Colonic mucosa (tissue), 4 donors: Measurements from ENCODE around the gene BRCA2. TPM values are rescaled to one million over a fixed set of nuclear protein-coding genes. Genes with fewer than 3 reads are reported as not detected.

Experiments used
- DNase-seq: peaks from one replicate; pipeline ENCODE4 v3.0.0-alpha.2; 2020
- H3K27ac ChIP-seq: fragments of 200-600 bp; one replicate; pipeline ENCODE4 v1.8.0; 2021
- H3K27me3 ChIP-seq: fragments of 200-600 bp; one replicate; pipeline ENCODE4 v1.8.0; 2021
- H3K36me3 ChIP-seq: fragments of 200-600 bp; one replicate; pipeline ENCODE4 v1.8.0; 2021
- H3K4me1 ChIP-seq: fragments of 200-600 bp; one replicate; pipeline ENCODE4 v1.8.0; 2021; ENCODE audit warnings: mild to moderate bottlenecking
- H3K4me3 ChIP-seq: fragments of 200-600 bp; one replicate; pipeline ENCODE4 v1.8.0; 2021
- H3K9ac ChIP-seq, 2 donors: one replicate each; pipeline ENCODE4 v1.7.0; 2013; ENCODE audit warnings: control low read depth in 2 of 2, low read depth in 2 of 2, low read length in 2 of 2
- H3K9me3 ChIP-seq: fragments of 200-600 bp; one replicate; pipeline ENCODE4 v1.8.0; 2021
- intact Hi-C: fragments of 100-400 bp; cut with DNase I; formaldehyde crosslinking; loops from one replicate; pipeline ENCODE4 v1.14.1; 2022
- total RNA-seq, 2 donors: library from RNA; stranded (reverse); fragmentation: NEBNext Ultra II Directional in 1 of 2; extraction: Animal tissue kit (Norgen Biotek cat#: 25700) in 1 of 2; gene quantifications; one replicate each; pipeline ENCODE4 v1.2.1, GENCODE V29; 2021
- TF ChIP-seq, protein P1 (sequence below): fragments of 200-600 bp; IDR thresholded peaks from one replicate; pipeline ENCODE4 v1.8.0; 2022; ENCODE audit warnings: antibody characterized with exemption, mild to moderate bottlenecking
- donor health status: healthy.
- donor health status: DM: no; HTN: no; CAD: no.
- donor health status: DM: no; HTN: no; CAD: no.

The BRCA2 gene
- total RNA-seq, 2 donors from 2014 or later: 4.8 to 12.1 TPM

DNA sequence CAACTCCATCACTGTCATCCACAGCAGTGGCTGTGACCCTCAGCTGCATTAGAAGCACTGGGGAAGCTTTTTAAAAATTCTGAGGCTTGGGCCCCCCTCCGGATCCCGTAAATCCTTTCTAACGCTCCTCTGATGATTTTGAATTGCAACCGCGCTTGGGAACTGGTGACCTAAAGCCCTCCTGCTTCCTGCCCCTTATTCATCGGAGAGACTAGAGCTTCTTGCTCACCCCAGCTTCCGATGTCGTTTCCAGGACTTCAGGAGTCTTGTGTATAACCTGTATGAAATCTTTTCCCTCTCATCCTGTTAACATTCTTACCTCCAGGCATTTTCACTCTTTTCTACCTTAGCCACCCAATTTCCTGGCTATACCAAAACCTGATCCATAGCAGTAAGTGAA, 14.9 kb upstream of the BRCA2 start:
- no peaks in the 10 kb centered on the region for H3K27me3 ChIP-seq
- no peak overlapping the region for H3K9ac ChIP-seq
- H3K9me3 ChIP-seq: no peaks in the 10 kb centered on the region
- DNase-seq: no peak
- H3K4me1 ChIP-seq: no peaks in the 10 kb centered on the region
- H3K27ac ChIP-seq: no peak overlapping the region
- no peak overlapping the region for H3K4me3 ChIP-seq
- H3K36me3 ChIP-seq: no peaks in the 10 kb centered on the region
- TF ChIP-seq, protein P1, sequence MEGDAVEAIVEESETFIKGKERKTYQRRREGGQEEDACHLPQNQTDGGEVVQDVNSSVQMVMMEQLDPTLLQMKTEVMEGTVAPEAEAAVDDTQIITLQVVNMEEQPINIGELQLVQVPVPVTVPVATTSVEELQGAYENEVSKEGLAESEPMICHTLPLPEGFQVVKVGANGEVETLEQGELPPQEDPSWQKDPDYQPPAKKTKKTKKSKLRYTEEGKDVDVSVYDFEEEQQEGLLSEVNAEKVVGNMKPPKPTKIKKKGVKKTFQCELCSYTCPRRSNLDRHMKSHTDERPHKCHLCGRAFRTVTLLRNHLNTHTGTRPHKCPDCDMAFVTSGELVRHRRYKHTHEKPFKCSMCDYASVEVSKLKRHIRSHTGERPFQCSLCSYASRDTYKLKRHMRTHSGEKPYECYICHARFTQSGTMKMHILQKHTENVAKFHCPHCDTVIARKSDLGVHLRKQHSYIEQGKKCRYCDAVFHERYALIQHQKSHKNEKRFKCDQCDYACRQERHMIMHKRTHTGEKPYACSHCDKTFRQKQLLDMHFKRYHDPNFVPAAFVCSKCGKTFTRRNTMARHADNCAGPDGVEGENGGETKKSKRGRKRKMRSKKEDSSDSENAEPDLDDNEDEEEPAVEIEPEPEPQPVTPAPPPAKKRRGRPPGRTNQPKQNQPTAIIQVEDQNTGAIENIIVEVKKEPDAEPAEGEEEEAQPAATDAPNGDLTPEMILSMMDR: no peak
- intact Hi-C loops: no loop called here

DNA sequence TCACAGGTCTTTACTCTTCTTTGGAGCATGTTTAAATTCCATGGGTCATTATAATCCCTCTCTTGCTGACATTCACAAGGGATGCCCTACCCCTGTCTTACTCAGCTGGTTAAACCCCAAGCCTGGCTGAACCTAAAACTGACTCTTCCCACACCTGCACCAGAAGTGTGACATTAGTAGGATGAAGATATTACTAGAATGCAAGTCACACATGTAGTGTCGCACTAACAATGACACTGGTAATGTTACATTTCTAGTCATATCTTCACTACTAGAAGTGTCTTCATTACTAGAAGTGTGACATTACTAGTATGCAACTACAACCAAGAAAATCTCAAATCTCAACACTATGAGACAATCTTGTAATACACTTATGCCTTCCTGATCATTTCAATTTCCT, 14.4 kb upstream of the BRCA2 start:
- Histone ChIP-seq H3K4me3 (no peak overlapping the region), H3K27ac (no peak overlapping the region), H3K9me3 (no peaks in the 10 kb centered on the region), H3K27me3 (no peaks in the 10 kb centered on the region), H3K4me1 (no peaks in the 10 kb centered on the region), H3K9ac (no peak overlapping the region), H3K36me3 (no peaks in the 10 kb centered on the region)
- intact Hi-C loops: no loop called here
- TF ChIP-seq, protein P1: no peak
- DNase-seq: no peak

DNA sequence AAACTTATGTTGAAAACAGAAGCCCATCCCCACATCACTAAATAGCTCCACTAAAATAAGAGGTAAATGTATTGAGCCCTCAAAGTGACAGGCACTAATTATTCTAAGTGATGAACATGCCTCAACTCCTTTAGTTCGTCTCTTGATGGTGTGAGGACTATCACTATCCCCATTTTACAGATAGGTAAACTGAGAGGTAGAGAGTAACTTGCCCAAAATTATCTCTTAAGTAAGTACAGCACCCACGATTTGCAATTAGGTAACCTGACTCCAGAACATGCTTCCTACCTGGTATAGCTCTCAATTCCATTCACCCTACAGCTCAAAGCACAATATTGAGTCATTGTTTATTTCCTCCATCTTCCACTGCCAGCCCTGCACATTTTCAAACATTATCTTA, 12.8 kb upstream of the BRCA2 start:
- H3K36me3 ChIP-seq: no peaks in the 10 kb centered on the region
- no peak overlapping the region for H3K27ac ChIP-seq
- no peak overlapping the region for H3K9ac ChIP-seq
- H3K9me3 ChIP-seq: no peaks in the 10 kb centered on the region
- no peak for DNase-seq
- no peak overlapping the region for H3K4me3 ChIP-seq
- H3K4me1 ChIP-seq: no peaks in the 10 kb centered on the region
- H3K27me3 ChIP-seq: no peaks in the 10 kb centered on the region
- intact Hi-C loops: no loop called here
- TF ChIP-seq, protein P1: no peak

DNA sequence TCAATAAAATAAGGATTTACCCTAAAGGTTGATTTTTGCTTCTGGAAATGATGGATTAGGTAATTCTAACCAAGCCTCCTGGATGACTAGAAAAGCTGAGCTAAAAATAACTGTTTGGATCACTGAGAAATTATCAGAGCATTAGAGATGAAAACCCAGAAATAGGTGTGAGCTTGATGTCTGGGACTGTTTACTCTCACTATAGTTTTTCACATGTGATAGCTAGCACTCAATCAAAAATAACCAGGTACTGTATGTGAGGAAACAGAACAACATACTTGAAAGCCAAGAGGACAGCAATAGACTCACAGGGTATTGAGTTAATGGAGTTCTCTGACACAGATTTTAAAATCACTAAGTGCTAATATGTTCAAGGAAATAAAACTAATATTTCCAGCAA, 9.7 kb upstream of the BRCA2 start:
- Histone ChIP-seq H3K27ac (no peak overlapping the region), H3K4me3 (no peak overlapping the region), H3K9ac (no peak overlapping the region), H3K9me3 (no peaks in the 10 kb centered on the region), H3K36me3 (no peaks in the 10 kb centered on the region), H3K4me1 (no peaks in the 10 kb centered on the region), H3K27me3 (no peaks in the 10 kb centered on the region)
- intact Hi-C loops: no loop called here
- TF ChIP-seq, protein P1: no peak
- DNase-seq: no peak

DNA sequence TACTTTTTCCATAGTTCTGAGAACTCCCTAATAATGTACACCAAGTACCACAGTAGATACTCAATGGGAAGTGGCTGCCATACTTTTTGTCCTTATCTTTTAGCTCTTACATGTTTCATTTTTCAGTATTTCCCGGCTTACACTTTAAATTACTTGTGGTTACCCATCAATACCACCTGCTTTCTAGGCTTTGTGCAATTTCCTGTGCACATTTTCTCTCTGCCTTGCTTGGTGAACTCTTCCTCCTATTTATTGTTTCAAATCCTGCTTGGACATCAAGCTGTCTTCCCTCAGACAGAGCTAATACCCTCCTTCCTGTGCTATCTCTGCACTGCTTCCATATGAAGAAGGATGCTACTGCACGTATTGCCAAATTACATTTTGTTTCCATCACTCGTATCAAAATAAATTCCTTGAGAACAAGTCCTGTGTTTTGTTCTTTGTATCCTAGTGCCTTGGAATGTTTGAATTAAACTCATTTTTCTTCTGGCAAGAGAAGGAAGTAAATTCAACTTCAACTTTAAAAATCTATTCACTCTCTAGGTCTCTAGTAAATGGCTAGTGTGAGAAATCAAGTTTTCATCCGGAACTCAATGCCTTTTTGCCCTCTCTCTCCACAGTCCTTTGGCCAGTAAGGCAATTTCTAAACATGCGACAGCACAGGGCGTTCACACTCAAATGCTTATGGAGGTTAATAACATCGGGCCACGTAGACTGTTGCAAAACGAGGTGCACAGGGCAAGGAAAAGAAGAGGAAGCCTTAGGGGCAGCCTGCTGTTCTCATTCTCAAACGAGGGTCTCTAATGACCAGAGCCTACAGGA, 5.8 kb upstream of the BRCA2 start:
- intact Hi-C loops: loop anchor here (5.0 kb wide), 3 partner anchors 62 to 397 kb away; no protein-coding TSS in a partner anchor
- DNase-seq: peak; percentile 18
- no peaks in the 10 kb centered on the region for H3K36me3 ChIP-seq
- H3K4me3 ChIP-seq: no peak overlapping the region
- no peaks in the 10 kb centered on the region for H3K27me3 ChIP-seq
- peak overlapping the region in 1 of 2 donors; percentile 9 for H3K9ac ChIP-seq
- H3K27ac ChIP-seq: no peak overlapping the region
- H3K9me3 ChIP-seq: no peaks in the 10 kb centered on the region
- TF ChIP-seq, protein P1: no peak
- no peaks in the 10 kb centered on the region for H3K4me1 ChIP-seq
